H1 (cell line): ENCODE measurements around the gene ASMT. TPM values are rescaled to one million over a fixed set of nuclear protein-coding genes. Genes with fewer than 3 reads are reported as not detected.

Experiments used
- CTCF ChIA-PET: fragments of 300-600 bp; sonication (Branson Sonifier 250); formaldehyde crosslinking; loops from one replicate; lab custom pipeline; 2021; ENCODE audit not compliant: partially characterized antibody; lab: Charles Lee
- POLR2A ChIA-PET: fragments of 300-600 bp; sonication (Branson Sonifier 250); formaldehyde crosslinking; loops from one replicate; lab custom pipeline; 2021; ENCODE audit warnings: inconsistent platforms; ENCODE audit not compliant: partially characterized antibody; lab: Charles Lee
- DNase-seq, 2 experiments: peaks; one replicate each; pipeline versions ENCODE4 v3.0.0 to v3.0.0-alpha.2; 2010 to 2022; ENCODE audit warnings: low spot score in 2 of 2, low read depth in 1 of 2, mixed read lengths in 1 of 2
- FAIRE-seq: peaks from 2 replicates; lab custom pipeline; 2011; peaks lifted over from hg19 to GRCh38; lab: Jason Lieb, UNC
- H2AFZ ChIP-seq: 2 replicates; pipeline ENCODE4 v1.8.1; 2012; ENCODE audit warnings: low read length, inconsistent platforms
- H2AK5ac ChIP-seq: 2 replicates; pipeline ENCODE4 v1.6.1; 2013; ENCODE audit warnings: low read depth, low read length
- H2BK120ac ChIP-seq: replicated peaks from 2 replicates; pipeline ENCODE3; 2013; ENCODE audit warnings: low read depth, low read length, inconsistent platforms
- H2BK12ac ChIP-seq: 2 replicates; pipeline ENCODE4 v1.6.1; 2013; ENCODE audit warnings: low read depth, low read length
- H2BK15ac ChIP-seq: 2 replicates; pipeline ENCODE4 v1.6.1; 2013; ENCODE audit warnings: low read length
- H2BK20ac ChIP-seq: 2 replicates; pipeline ENCODE4 v1.6.1; 2013; ENCODE audit warnings: low read length
- H2BK5ac ChIP-seq: 2 replicates; pipeline ENCODE4 v1.6.1; 2013; ENCODE audit warnings: low read depth, low read length
- H3K14ac ChIP-seq: 2 replicates; pipeline ENCODE4 v1.6.1; 2013; ENCODE audit warnings: inconsistent platforms; ENCODE audit not compliant: insufficient read length
- H3K18ac ChIP-seq: 2 replicates; pipeline ENCODE4 v1.6.1; 2013; ENCODE audit warnings: low read length; ENCODE audit errors: extremely low read depth
- H3K23ac ChIP-seq: 2 replicates; pipeline ENCODE4 v1.6.1; 2013; ENCODE audit warnings: inconsistent platforms; ENCODE audit not compliant: insufficient read length
- H3K23me2 ChIP-seq: 2 replicates; pipeline ENCODE4 v1.6.1; 2013; ENCODE audit warnings: low read depth, low read length
- H3K27ac ChIP-seq: 2 replicates; pipeline ENCODE4 v1.6.1; 2011; ENCODE audit warnings: low read depth, low read length, inconsistent platforms
- H3K27me3 ChIP-seq, 4 experiments: replicated peaks in 1 of 4; 1 replicate in 1 of 4; 2 replicates in 3 of 4; pipeline versions ENCODE4 v1.6.1 to v1.8.1; 2011 to 2013; ENCODE audit warnings: low read length in 3 of 4, mild to moderate bottlenecking in 3 of 4, inconsistent platforms in 2 of 4, mixed read lengths in 2 of 4, moderate library complexity in 1 of 4; ENCODE audit not compliant: control insufficient read depth in 3 of 4, insufficient read depth in 3 of 4; ENCODE audit errors: extremely low read depth in 1 of 4
- H3K36me3 ChIP-seq, 4 experiments: 2 replicates each; pipeline versions ENCODE4 v1.6.1 to v1.8.1; 2011 to 2013; ENCODE audit warnings: mild to moderate bottlenecking in 4 of 4, low read length in 3 of 4, moderate library complexity in 2 of 4, control low read depth in 1 of 4, inconsistent platforms in 1 of 4; ENCODE audit not compliant: insufficient read depth in 4 of 4, control insufficient read depth in 2 of 4
- H3K4ac ChIP-seq: replicated peaks from 2 replicates; pipeline ENCODE3; 2013; ENCODE audit warnings: low read length, low read depth, mixed read lengths, inconsistent platforms; ENCODE audit not compliant: insufficient read length
- H3K4me1 ChIP-seq, 4 experiments: replicated peaks in 1 of 4; 1 replicate in 1 of 4; 2 replicates in 3 of 4; pipeline versions ENCODE4 v1.6.1 to v1.8.1; 2011 to 2013; ENCODE audit warnings: low read length in 3 of 4, inconsistent platforms in 2 of 4, mixed read lengths in 1 of 4; ENCODE audit not compliant: insufficient read depth in 4 of 4, control insufficient read depth in 3 of 4
- H3K4me2 ChIP-seq, 2 experiments: 2 replicates each; pipeline versions ENCODE4 v1.6.1 to v1.8.1; 2011 to 2013; ENCODE audit warnings: low read depth in 2 of 2, low read length in 2 of 2, control low read depth in 1 of 2, inconsistent platforms in 1 of 2, mild to moderate bottlenecking in 1 of 2; ENCODE audit not compliant: insufficient read depth in 1 of 2
- H3K4me3 ChIP-seq, 4 experiments: fragments of 200-600, 300-600 bp in 1 of 4; sonication (generic), shearing (Covaris generic), sonication (Bioruptor Twin) in 1 of 4; 2 replicates each; pipeline versions ENCODE4 v1.5.1 to v1.8.1; 2011 to 2016; ENCODE audit warnings: low read length in 4 of 4, low read depth in 3 of 4, control low read depth in 2 of 4, inconsistent platforms in 2 of 4, mild to moderate bottlenecking in 2 of 4, mixed read lengths in 1 of 4, moderate library complexity in 1 of 4; ENCODE audit not compliant: insufficient read depth in 2 of 4; ENCODE audit errors: extremely low read depth in 1 of 4
- H3K56ac ChIP-seq: replicated peaks from 2 replicates; pipeline ENCODE3; 2013; ENCODE audit warnings: low read depth, mild to moderate bottlenecking, mixed read lengths, low read length, inconsistent platforms; ENCODE audit not compliant: insufficient read length
- H3K79me1 ChIP-seq: 2 replicates; pipeline ENCODE4 v1.6.1; 2013; ENCODE audit warnings: low read depth, low read length, control low read depth
- H3K79me2 ChIP-seq, 2 experiments: 2 replicates each; pipeline versions ENCODE4 v1.6.1 to v1.8.1; 2012 to 2013; ENCODE audit warnings: low read length in 2 of 2, mild to moderate bottlenecking in 2 of 2, inconsistent platforms in 1 of 2; ENCODE audit not compliant: insufficient read depth in 2 of 2, control insufficient read depth in 1 of 2
- H3K9ac ChIP-seq, 4 experiments: replicated peaks in 1 of 4; 1 replicate in 1 of 4; 2 replicates in 3 of 4; pipeline versions ENCODE4 v1.6.1 to v1.8.1; 2011 to 2013; ENCODE audit warnings: low read depth in 3 of 4, low read length in 3 of 4, control low read depth in 2 of 4, mild to moderate bottlenecking in 2 of 4, moderate library complexity in 2 of 4, inconsistent platforms in 1 of 4; ENCODE audit errors: extremely low read depth in 1 of 4
- H3K9me3 ChIP-seq, 2 experiments: 2 replicates each; pipeline versions ENCODE4 v1.6.1 to v1.8.1; 2012 to 2013; ENCODE audit warnings: mild to moderate bottlenecking in 2 of 2, moderate library complexity in 2 of 2, control low read depth in 1 of 2, inconsistent platforms in 1 of 2, low read depth in 1 of 2, low read length in 1 of 2, mixed read lengths in 1 of 2; ENCODE audit not compliant: insufficient read depth in 2 of 2
- H4K20me1 ChIP-seq, 2 experiments: replicated peaks in 1 of 2; 2 replicates each; pipeline versions ENCODE3 to v1.8.1; 2011 to 2013; ENCODE audit warnings: inconsistent platforms in 2 of 2, low read length in 2 of 2, mild to moderate bottlenecking in 1 of 2; ENCODE audit not compliant: insufficient read depth in 2 of 2, control insufficient read depth in 1 of 2
- H4K5ac ChIP-seq: 2 replicates; pipeline ENCODE4 v1.6.1; 2013; ENCODE audit warnings: low read length, low read depth, mixed read lengths, inconsistent platforms; ENCODE audit not compliant: insufficient read length
- H4K8ac ChIP-seq: 2 replicates; pipeline ENCODE4 v1.8.0; 2013; ENCODE audit warnings: mild to moderate bottlenecking, moderate library complexity, low read length, inconsistent platforms; ENCODE audit not compliant: insufficient read depth; ENCODE audit errors: extremely low read depth
- H4K91ac ChIP-seq: replicated peaks from 2 replicates; pipeline ENCODE3; 2013; ENCODE audit warnings: low read length, mixed read lengths, inconsistent platforms; ENCODE audit not compliant: insufficient read length
- KDM5A ChIP-seq: fragments of 200-600 bp; IDR thresholded peaks from 2 replicates; pipeline ENCODE4 v1.7.1; 2012; ENCODE audit warnings: mild to moderate bottlenecking, low read length, inconsistent platforms, mixed read lengths
- RNF2 ChIP-seq: fragments of 200-900, 300-1000 bp; sonication (generic); IDR thresholded peaks from 2 replicates; pipeline ENCODE4 v1.7.1; 2016; ENCODE audit warnings: borderline replicate concordance, low read depth, mild to moderate bottlenecking, antibody characterized with exemption, low read length; ENCODE audit not compliant: poor library complexity, severe bottlenecking; ENCODE audit errors: missing control alignments
- SAP30 ChIP-seq: fragments of 300-600 bp; sonication (generic); IDR thresholded peaks from 2 replicates; pipeline ENCODE4 v1.7.1; 2012; ENCODE audit warnings: low read length, moderate library complexity, mild to moderate bottlenecking, inconsistent platforms; ENCODE audit not compliant: insufficient read depth, insufficient replicate concordance
- SRF ChIP-seq: IDR thresholded peaks from 2 replicates; pipeline ENCODE4 v1.6.1; 2011; ENCODE audit warnings: mild to moderate bottlenecking, low read depth, low read length, moderate library complexity
- WGBS, 2 experiments: shearing (Covaris generic) in 1 of 2; methylation state at CpG; one replicate each; pipeline versions ENCODE4 v1.1.6 to v1.1.7; 2013 to 2015; ENCODE audit warnings: low lambda C conversion rate in 2 of 2, mixed read lengths in 2 of 2, inconsistent platforms in 1 of 2, low coverage in 1 of 2, missing lambda C conversion rate in 1 of 2; ENCODE audit not compliant: insufficient replicate concordance in 2 of 2, insufficient coverage in 1 of 2, insufficient read length in 1 of 2; ENCODE audit errors: extremely low coverage in 1 of 2, missing lambda C conversion rate in 1 of 2; 5-methylcytosine and 5-hydroxymethylcytosine counted together
- polyA plus RNA-seq, 7 experiments: library from polyadenylated mRNA; depleted of rRNA in 3 of 7; stranded (reverse) in 5 of 7; unstranded in 2 of 7; fragments of >200 nt in 5 of 7; fragments of 200-250 nt in 2 of 7; gene quantifications; 1 replicate in 5 of 7; 2 replicates in 1 of 7; 4 replicates in 1 of 7; pipeline versions ENCODE4 v1.2.1 to v1.2.3, GENCODE V29; 2011 to 2013; ENCODE audit warnings: missing spikeins in 2 of 7, mixed read lengths in 2 of 7
- total RNA-seq: library from RNA; stranded (reverse); fragmentation: NEBNext Ultra II Directional; extraction: Animal tissue kit (Norgen Biotek cat#: 25700); gene quantifications from 2 replicates; pipeline ENCODE4 v1.2.1, GENCODE V29; 2021

ASMT gene
- total and polyA plus RNA-seq, 2 of the 8 experiments (the other 6 are each of a cell fraction or from before 2014, with no cell fraction given), result 1.5 to 3.1 TPM

DNA sequence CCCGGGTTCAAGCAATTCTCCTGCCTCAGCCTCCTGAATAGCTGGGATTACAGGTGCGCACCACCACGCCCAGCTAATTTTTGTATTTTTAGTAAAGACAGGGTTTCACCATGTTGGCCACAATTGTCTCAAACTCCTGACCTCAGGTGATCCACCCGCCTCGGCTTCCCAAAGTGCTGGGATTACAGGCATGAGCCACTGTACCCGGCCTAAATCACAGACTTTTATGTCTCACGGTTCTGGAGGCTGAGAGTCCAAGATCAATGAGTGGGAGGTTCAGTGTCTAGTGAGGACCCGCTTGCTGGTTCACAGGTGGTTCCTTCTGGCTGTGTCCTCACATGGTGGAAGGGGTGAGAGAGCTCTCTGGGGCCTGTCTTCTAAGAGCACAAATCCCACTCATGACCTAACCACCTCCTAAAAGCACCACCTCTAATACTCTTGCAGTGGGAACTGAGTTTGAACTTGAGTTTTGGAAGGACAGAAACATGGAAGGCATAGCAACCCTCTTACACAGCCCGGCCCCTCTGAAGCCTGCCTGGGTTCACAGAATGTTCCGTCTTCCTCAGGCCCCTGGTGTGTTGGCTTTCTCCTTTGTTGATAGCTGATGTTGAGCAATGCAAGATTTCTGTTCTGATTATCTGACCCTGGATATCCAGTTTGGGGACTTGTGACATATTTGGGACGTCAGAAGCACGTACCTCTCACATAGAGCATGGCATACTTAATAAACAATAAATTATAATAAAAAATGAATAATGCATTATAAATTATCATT, 25.3 kb upstream of the ASMT start:
- Histone ChIP-seq H3K4me1 (peaks cover 3 to 8% (median 6%) of the 10 kb centered on the region in 4 experiments), H3K4me2 (no peak overlapping the region), H3K56ac (no peak overlapping the region), H3K27ac (no peak overlapping the region), H3K36me3 (peaks cover 5 to 11% (median 8%) of the 10 kb centered on the region in 4 experiments), H2BK20ac (no peak overlapping the region), H2BK12ac (0 out of 2 replicates have a peak overlapping the region, but pooled peaks have one; percentile 90), H2BK120ac (no peak overlapping the region), H3K9ac (no peak overlapping the region), H3K27me3 (no peaks in the 10 kb centered on the region), H3K18ac (no peak overlapping the region; the same call in 1 of the 2 replicates), H3K23me2 (peaks cover 5% of the 10 kb centered on the region; the same call in 1 of the 2 replicates), H3K79me1 (no peaks in the 10 kb centered on the region; the same call in 1 of the 2 replicates), H3K23ac (no peak overlapping the region), H2AK5ac (peak overlapping the region; percentile 40; the same call in 1 of the 2 replicates), H4K91ac (no peak overlapping the region), H3K4ac (no peak overlapping the region), H3K9me3 (no peaks in the 10 kb centered on the region), H4K5ac (no peak overlapping the region), H3K4me3 (no peak overlapping the region), H3K14ac (no peak overlapping the region), H4K20me1 (peaks cover 0 to 16% of the 10 kb centered on the region in 2 experiments), H2AFZ (peak overlapping the region; percentile 23; the same call in 1 of the 2 replicates), H4K8ac (no peak overlapping the region), H2BK5ac (no peak overlapping the region; the same call in 1 of the 2 replicates), H3K79me2 (peaks cover 15 to 26% of the 10 kb centered on the region in 2 experiments; a peak in 3 of 4 replicates), H2BK15ac (no peak overlapping the region)
- FAIRE-seq, result peak; percentile 13
- TF ChIP-seq KDM5A (no peak), SAP30 (no peak), SRF (no peak), RNF2 (no peak)
- 84% methylated on average over 10 of the region's 12 CpGs; no CpG with 5 or more reads in 1 of the 2 experiments for WGBS, 2 experiments
- CTCF ChIA-PET, result no interaction called here
- peak in 1 of 2 experiments; percentile 44 for DNase-seq
- POLR2A ChIA-PET, result no interaction called here
